MG63 (cell line): Measurements from ENCODE around the gene DNASE1L3. TPM values are rescaled to one million over a fixed set of nuclear protein-coding genes. Genes with fewer than 3 reads are reported as not detected.
A peak's percentile ranks its signal among the peaks of the same experiment; 100 is the strongest.
"Not testable (repeated sequence)": the region's sequence is repeated elsewhere in the genome, so short reads cannot be mapped to it uniquely, and the experiment has no call there.

Experiments used
- DNase-seq: peaks from one replicate; pipeline ENCODE4 v3.0.0-alpha.2; 2020
- H3K27me3 ChIP-seq: fragments of 250-450 bp; sonication (Bioruptor Pico); 2 replicates; pipeline ENCODE4 v1.5.1; 2020; ENCODE audit warnings: mild to moderate bottlenecking, moderate library complexity
- H3K36me3 ChIP-seq: fragments of 250-450 bp; sonication (Bioruptor Pico); 2 replicates; pipeline ENCODE4 v1.5.1; 2020; ENCODE audit warnings: mild to moderate bottlenecking, moderate library complexity
- H3K4me3 ChIP-seq: fragments of 250-450 bp; sonication (Bioruptor Pico); 2 replicates; pipeline ENCODE4 v1.5.1; 2020; ENCODE audit warnings: mild to moderate bottlenecking, moderate library complexity
- H3K9me3 ChIP-seq: fragments of 250-450 bp; sonication (Bioruptor Pico); 2 replicates; pipeline ENCODE4 v1.5.1; 2020; ENCODE audit warnings: mild to moderate bottlenecking, moderate library complexity
- total RNA-seq: library from RNA; depleted of rRNA; stranded (reverse); fragments of >200 nt; shearing (Covaris generic); gene quantifications from 2 replicates; pipeline ENCODE4 v1.2.3, GENCODE V29; 2014; ENCODE audit warnings: low replicate concordance

DNASE1L3 gene
- total RNA-seq, 1 experiment from 2014 or later: not detected

GRCh38 chr3:58237941-58238681 lies 27.3 kb upstream of the DNASE1L3 start:
- peak overlapping the region; percentile 65 for H3K4me3 ChIP-seq
- peak; percentile 43 for DNase-seq
- no peaks in the 10 kb centered on the region for H3K27me3 ChIP-seq
- no peaks in the 10 kb centered on the region for H3K36me3 ChIP-seq
- no peaks in the 10 kb centered on the region for H3K9me3 ChIP-seq

GRCh38 chr3:58237238-58237940 lies 26.6 kb upstream of the DNASE1L3 start, which contains the start of gene ABHD6:
Gene ABHD6 (plus strand): TSS chr3:58237792. CDS start chr3:58256587, 18,795 bp downstream.
- no peaks in the 10 kb centered on the region for H3K36me3 ChIP-seq
- no peaks in the 10 kb centered on the region for H3K9me3 ChIP-seq
- DNase-seq: peak; percentile 63
- H3K27me3 ChIP-seq: no peaks in the 10 kb centered on the region
- peak within 1 kb of the TSS; percentile 65 for H3K4me3 ChIP-seq

- DNase-seq: no peak
- Histone ChIP-seq H3K9me3 (no peaks in the 10 kb centered on the region), H3K27me3 (no peaks in the 10 kb centered on the region), H3K4me3 (peak overlapping the region; percentile 65), H3K36me3 (no peaks in the 10 kb centered on the region)
Measured at GRCh38 chr3:58236527-58237237, 25.9 kb upstream of the DNASE1L3 start.

GRCh38 chr3:58235970-58236369 lies 25.2 kb upstream of the DNASE1L3 start:
- H3K36me3 ChIP-seq: no peaks in the 10 kb centered on the region
- no peak for DNase-seq
- H3K9me3 ChIP-seq: no peaks in the 10 kb centered on the region
- H3K4me3 ChIP-seq: no peak overlapping the region
- no peaks in the 10 kb centered on the region for H3K27me3 ChIP-seq

- Histone ChIP-seq H3K4me3 (no peak overlapping the region), H3K9me3 (no peaks in the 10 kb centered on the region), H3K36me3 (no peaks in the 10 kb centered on the region), H3K27me3 (no peaks in the 10 kb centered on the region)
- peak; percentile 19 for DNase-seq
Measured at GRCh38 chr3:58234516-58234931, 23.8 kb upstream of the DNASE1L3 start.

- H3K9me3 ChIP-seq: no peaks in the 10 kb centered on the region
- no peak overlapping the region for H3K4me3 ChIP-seq
- H3K36me3 ChIP-seq: no peaks in the 10 kb centered on the region
- no peak for DNase-seq
- no peaks in the 10 kb centered on the region for H3K27me3 ChIP-seq
Measured at GRCh38 chr3:58231666-58232065, 20.9 kb upstream of the DNASE1L3 start.

GRCh38 chr3:58230876-58231552 lies 20.2 kb upstream of the DNASE1L3 start:
- H3K27me3 ChIP-seq: no peaks in the 10 kb centered on the region
- H3K36me3 ChIP-seq: no peaks in the 10 kb centered on the region
- H3K9me3 ChIP-seq: no peaks in the 10 kb centered on the region
- no peak for DNase-seq
- H3K4me3 ChIP-seq: no peak overlapping the region

GRCh38 chr3:58227933-58228332 lies 17.2 kb upstream of the DNASE1L3 start:
- not testable (repeated sequence) for H3K9me3 ChIP-seq, H3K4me3 ChIP-seq, H3K36me3 ChIP-seq, H3K27me3 ChIP-seq, DNase-seq

GRCh38 chr3:58223855-58224254 lies 13.1 kb upstream of the DNASE1L3 start:
- no peaks in the 10 kb centered on the region for H3K36me3 ChIP-seq
- no peak for DNase-seq
- no peaks in the 10 kb centered on the region for H3K27me3 ChIP-seq
- H3K9me3 ChIP-seq: no peaks in the 10 kb centered on the region
- no peak overlapping the region for H3K4me3 ChIP-seq

GRCh38 chr3:58222161-58222724 lies 11.5 kb upstream of the DNASE1L3 start:
- H3K9me3 ChIP-seq: no peaks in the 10 kb centered on the region
- H3K27me3 ChIP-seq: no peaks in the 10 kb centered on the region
- no peaks in the 10 kb centered on the region for H3K36me3 ChIP-seq
- no peak overlapping the region for H3K4me3 ChIP-seq
- DNase-seq: no peak

- Histone ChIP-seq H3K4me3 (no peak overlapping the region), H3K9me3 (no peaks in the 10 kb centered on the region), H3K27me3 (no peaks in the 10 kb centered on the region), H3K36me3 (no peaks in the 10 kb centered on the region)
- no peak for DNase-seq
Measured at GRCh38 chr3:58218904-58219303, 8.1 kb upstream of the DNASE1L3 start.

- no peaks in the 10 kb centered on the region for H3K9me3 ChIP-seq
- no peaks in the 10 kb centered on the region for H3K27me3 ChIP-seq
- peak; percentile 58 for DNase-seq
- H3K36me3 ChIP-seq: no peaks in the 10 kb centered on the region
- no peak overlapping the region for H3K4me3 ChIP-seq
Measured at GRCh38 chr3:58217209-58217811, 6.5 kb upstream of the DNASE1L3 start.

GRCh38 chr3:58216496-58217195 lies 5.9 kb upstream of the DNASE1L3 start:
- Histone ChIP-seq H3K9me3 (no peaks in the 10 kb centered on the region), H3K27me3 (no peaks in the 10 kb centered on the region), H3K4me3 (no peak overlapping the region), H3K36me3 (no peaks in the 10 kb centered on the region)
- DNase-seq: no peak

- H3K36me3 ChIP-seq: no peaks in the 10 kb centered on the region
- H3K27me3 ChIP-seq: no peaks in the 10 kb centered on the region
- no peak overlapping the region for H3K4me3 ChIP-seq
- DNase-seq: no peak
- H3K9me3 ChIP-seq: no peaks in the 10 kb centered on the region
Measured at GRCh38 chr3:58215317-58216025, 4.7 kb upstream of the DNASE1L3 start.
